SU-DHL-6 (cell line): ENCODE data around the gene ACAT2.
"Not testable (repeated sequence)": the region's sequence is repeated elsewhere in the genome, so short reads cannot be mapped to it uniquely, and the experiment has no call there.

Experiments
- H2AFZ ChIP-seq: fragments of 200-600 bp; sonication (generic); 2 replicates; pipeline ENCODE4 v1.6.1; 2014; ENCODE audit warnings: low read depth, mild to moderate bottlenecking, moderate library complexity, mixed read lengths, antibody characterized with exemption, low read length; ENCODE audit not compliant: severe bottlenecking
- H3F3A ChIP-seq: fragments of 200-600 bp; shearing (Covaris generic); 2 replicates; pipeline ENCODE4 v1.6.0; 2016; ENCODE audit warnings: antibody characterized with exemption, mild to moderate bottlenecking; ENCODE audit not compliant: insufficient read depth
- H3K27ac ChIP-seq: fragments of 200-600 bp; sonication (generic); 2 replicates; pipeline ENCODE4 v1.5.1; 2016; ENCODE audit warnings: low read depth, mild to moderate bottlenecking, low read length, moderate library complexity, mixed read lengths
- H3K27me3 ChIP-seq: fragments of 200-600 bp; sonication (generic), shearing (Covaris generic); 2 replicates; pipeline ENCODE4 v1.6.0; 2014; ENCODE audit warnings: mild to moderate bottlenecking, low read length
- H3K36me3 ChIP-seq: fragments of 200-600 bp; sonication (generic); 2 replicates; pipeline ENCODE4 v1.6.1; 2014; ENCODE audit warnings: mild to moderate bottlenecking, low read length, mixed read lengths
- H3K4me2 ChIP-seq: fragments of 300-600, 200-600 bp; shearing (Covaris generic), sonication (generic); 2 replicates; pipeline ENCODE4 v1.6.0; 2014; ENCODE audit warnings: low read length, low read depth, mild to moderate bottlenecking; ENCODE audit not compliant: poor library complexity, severe bottlenecking
- H3K4me3 ChIP-seq: fragments of 200-600 bp; sonication (generic); 2 replicates; pipeline ENCODE4 v1.5.1; 2014; ENCODE audit warnings: antibody characterized with exemption, low read length, mild to moderate bottlenecking, mixed read lengths; ENCODE audit not compliant: insufficient read depth, poor library complexity, severe bottlenecking
- H3K79me2 ChIP-seq: fragments of 200-600 bp; sonication (generic); 2 replicates; pipeline ENCODE4 v1.6.1; 2014; ENCODE audit warnings: mild to moderate bottlenecking, low read length, moderate library complexity; ENCODE audit not compliant: insufficient read depth
- H3K9ac ChIP-seq: fragments of 200-600 bp; sonication (generic); 2 replicates; pipeline ENCODE4 v1.7.0; 2014; ENCODE audit warnings: mild to moderate bottlenecking, low read length
- H3K9me2 ChIP-seq: fragments of 200-600 bp; sonication (generic); replicated peaks from 2 replicates; pipeline ENCODE4 v1.6.1; 2014; ENCODE audit warnings: low read length; ENCODE audit not compliant: insufficient read depth
- H3K9me3 ChIP-seq: fragments of 200-600 bp; sonication (generic); 2 replicates; pipeline ENCODE4 v1.6.1; 2014; ENCODE audit warnings: low read length, mixed read lengths; ENCODE audit not compliant: insufficient read depth
- H4K20me1 ChIP-seq: fragments of 200-600 bp; sonication (generic); 2 replicates; pipeline ENCODE4 v1.6.1; 2014; ENCODE audit warnings: low read depth, mild to moderate bottlenecking, antibody characterized with exemption, low read length, moderate library complexity, mixed read lengths
- EZH2phosphoT487 ChIP-seq: fragments of 200-600 bp; sonication (generic), shearing (Covaris generic); conservative IDR thresholded peaks from 2 replicates; pipeline ENCODE4 v1.6.1; 2018; ENCODE audit warnings: mild to moderate bottlenecking, antibody characterized with exemption, low read length, moderate library complexity, mixed read lengths
- TF ChIP-seq, protein P1 (sequence below): fragments of 200-600 bp; sonication (generic); IDR thresholded peaks from one replicate; pipeline ENCODE4 v1.5.1; 2017; ENCODE audit warnings: antibody characterized with exemption, mild to moderate bottlenecking, low read length, moderate library complexity; ENCODE audit not compliant: insufficient read depth, poor library complexity, severe bottlenecking

Gene ACAT2

DNA sequence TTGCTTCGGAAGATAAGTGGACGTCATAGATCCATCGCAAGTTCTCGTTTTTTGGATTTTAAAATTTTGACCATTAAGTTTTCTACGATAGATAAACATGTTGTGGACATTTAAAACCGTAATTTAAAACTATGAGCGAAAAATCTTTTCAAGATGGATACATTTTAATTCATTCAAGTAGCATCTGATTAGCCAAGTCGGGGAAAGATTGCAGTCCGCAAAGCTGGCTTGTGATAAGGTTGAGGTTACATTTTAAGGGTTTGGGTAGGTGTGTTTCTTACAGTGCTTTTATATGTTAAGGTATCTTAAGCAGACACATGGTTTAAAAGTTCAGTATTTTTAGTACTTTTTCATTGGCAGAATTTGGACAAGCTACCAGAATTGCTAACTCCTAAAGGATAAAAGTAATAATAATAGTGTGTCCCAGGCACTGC, 33.3 kb upstream of the ACAT2 start:
- Histone ChIP-seq H3K9ac (peak overlapping the region; percentile 89), H3K4me2 (peak overlapping the region; percentile 95), H3F3A (peaks cover 3% of the 10 kb centered on the region; the same call in 1 of the 2 replicates), H3K79me2 (peaks cover 93% of the 10 kb centered on the region), H3K4me3 (peak overlapping the region; percentile 86), H2AFZ (no peak overlapping the region), H3K36me3 (peaks cover 27% of the 10 kb centered on the region; the same call in 1 of the 2 replicates), H3K27ac (peak overlapping the region; percentile 89), H4K20me1 (peaks cover 43% of the 10 kb centered on the region), H3K9me2 (no peaks in the 10 kb centered on the region), H3K27me3 (no peaks in the 10 kb centered on the region), H3K9me3 (no peaks in the 10 kb centered on the region)
- TF ChIP-seq, protein P1, sequence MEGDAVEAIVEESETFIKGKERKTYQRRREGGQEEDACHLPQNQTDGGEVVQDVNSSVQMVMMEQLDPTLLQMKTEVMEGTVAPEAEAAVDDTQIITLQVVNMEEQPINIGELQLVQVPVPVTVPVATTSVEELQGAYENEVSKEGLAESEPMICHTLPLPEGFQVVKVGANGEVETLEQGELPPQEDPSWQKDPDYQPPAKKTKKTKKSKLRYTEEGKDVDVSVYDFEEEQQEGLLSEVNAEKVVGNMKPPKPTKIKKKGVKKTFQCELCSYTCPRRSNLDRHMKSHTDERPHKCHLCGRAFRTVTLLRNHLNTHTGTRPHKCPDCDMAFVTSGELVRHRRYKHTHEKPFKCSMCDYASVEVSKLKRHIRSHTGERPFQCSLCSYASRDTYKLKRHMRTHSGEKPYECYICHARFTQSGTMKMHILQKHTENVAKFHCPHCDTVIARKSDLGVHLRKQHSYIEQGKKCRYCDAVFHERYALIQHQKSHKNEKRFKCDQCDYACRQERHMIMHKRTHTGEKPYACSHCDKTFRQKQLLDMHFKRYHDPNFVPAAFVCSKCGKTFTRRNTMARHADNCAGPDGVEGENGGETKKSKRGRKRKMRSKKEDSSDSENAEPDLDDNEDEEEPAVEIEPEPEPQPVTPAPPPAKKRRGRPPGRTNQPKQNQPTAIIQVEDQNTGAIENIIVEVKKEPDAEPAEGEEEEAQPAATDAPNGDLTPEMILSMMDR = no peak
- no peak for TF ChIP-seq EZH2phosphoT487

DNA sequence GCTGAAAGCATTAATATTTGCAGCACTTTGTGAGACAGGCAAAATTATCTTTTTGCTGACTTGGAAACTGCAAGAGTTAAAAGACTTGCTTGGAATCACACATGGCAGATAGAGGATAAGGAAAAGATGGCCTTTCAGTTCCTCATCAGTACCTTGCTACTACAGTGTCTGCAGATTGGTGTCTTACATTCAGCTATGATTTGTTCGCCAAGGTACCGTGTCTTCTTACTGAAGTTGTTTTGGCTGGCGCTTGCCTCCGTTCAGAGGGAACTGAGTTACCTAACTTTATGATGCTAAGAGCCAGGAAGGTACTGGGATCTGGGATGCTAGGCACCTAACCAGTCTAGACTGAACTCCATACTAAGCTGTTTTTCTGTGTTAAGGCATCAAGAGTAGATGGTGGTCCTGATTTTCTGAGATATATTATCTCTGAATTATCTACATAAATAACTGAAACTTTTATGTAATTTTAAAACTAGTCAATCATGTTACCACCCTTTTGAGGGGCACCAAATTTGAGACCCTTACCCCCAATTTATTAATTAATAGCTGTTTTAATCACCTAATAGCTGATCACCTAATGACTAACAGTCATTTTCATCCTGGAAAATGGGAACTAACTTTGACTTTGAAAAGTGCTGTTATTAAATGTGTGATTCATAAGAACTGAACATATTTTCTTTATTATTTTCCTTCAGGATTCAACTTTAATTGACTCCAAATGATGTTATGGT, 32.1 kb upstream of the ACAT2 start:
- Histone ChIP-seq H3K9me3 (no peaks in the 10 kb centered on the region), H3K36me3 (peaks cover 27% of the 10 kb centered on the region; the same call in 1 of the 2 replicates), H3K27me3 (no peaks in the 10 kb centered on the region), H3K9ac (peak overlapping the region; percentile 89), H3F3A (peaks cover 3% of the 10 kb centered on the region; the same call in 1 of the 2 replicates), H4K20me1 (peaks cover 46% of the 10 kb centered on the region), H2AFZ (no peak overlapping the region), H3K79me2 (peaks cover 93% of the 10 kb centered on the region), H3K9me2 (no peaks in the 10 kb centered on the region), H3K27ac (no peak overlapping the region; the same call in 1 of the 2 replicates), H3K4me3 (peak overlapping the region; percentile 86), H3K4me2 (peak overlapping the region; percentile 95)
- TF ChIP-seq, protein P1 = no peak
- TF ChIP-seq EZH2phosphoT487 = no peak

DNA sequence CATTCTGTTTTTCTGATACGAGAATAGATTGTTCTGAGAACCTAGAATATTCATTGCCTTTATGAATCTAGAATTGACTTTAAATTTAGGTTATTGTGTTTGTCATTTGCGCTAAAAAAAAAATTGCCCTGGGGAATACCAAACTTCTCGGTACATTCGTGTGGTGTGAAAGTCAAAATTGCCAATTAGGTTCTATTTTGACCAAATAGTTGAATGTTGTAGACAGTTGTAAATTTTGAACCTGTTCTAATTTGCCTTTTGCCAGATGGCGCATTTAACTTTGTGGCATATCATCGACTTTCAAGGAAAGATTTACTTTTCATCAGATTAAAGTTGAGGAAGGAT, 31.5 kb upstream of the ACAT2 start:
- Histone ChIP-seq H3K4me2 (peak overlapping the region; percentile 95), H4K20me1 (peaks cover 47% of the 10 kb centered on the region), H3F3A (peaks cover 3% of the 10 kb centered on the region; the same call in 1 of the 2 replicates), H2AFZ (no peak overlapping the region), H3K27me3 (no peaks in the 10 kb centered on the region), H3K9me2 (no peaks in the 10 kb centered on the region), H3K36me3 (peaks cover 27% of the 10 kb centered on the region; the same call in 1 of the 2 replicates), H3K4me3 (peak overlapping the region; percentile 86), H3K9me3 (no peaks in the 10 kb centered on the region), H3K27ac (no peak overlapping the region), H3K79me2 (peaks cover 93% of the 10 kb centered on the region), H3K9ac (peak overlapping the region; percentile 89)
- TF ChIP-seq, protein P1 = no peak
- TF ChIP-seq EZH2phosphoT487 = no peak

DNA sequence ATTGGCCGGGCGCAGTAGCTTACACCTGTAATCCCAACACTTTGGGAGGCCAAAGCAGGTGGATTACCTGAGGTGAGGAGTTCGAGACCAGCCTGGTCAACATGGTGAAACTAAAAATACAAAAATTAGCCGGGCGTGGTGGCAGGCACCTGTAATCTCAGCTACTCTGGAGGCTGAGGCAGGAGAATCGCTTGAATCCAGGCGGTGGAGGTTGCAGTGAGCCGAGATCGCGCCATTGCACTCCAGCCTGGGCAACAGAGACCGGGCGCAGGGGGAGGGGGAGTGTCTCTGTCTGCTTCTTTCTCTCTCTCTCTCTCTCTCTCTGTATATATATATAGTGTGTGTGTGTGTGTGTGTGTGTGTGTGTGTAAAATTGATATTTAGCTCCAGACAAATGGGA, 29.3 kb upstream of the ACAT2 start:
- Histone ChIP-seq H3K36me3 (peaks cover 37% of the 10 kb centered on the region), H4K20me1 (peaks cover 65% of the 10 kb centered on the region), H3F3A (peaks cover 13% of the 10 kb centered on the region; the same call in 1 of the 2 replicates), H3K4me2 (peak overlapping the region; percentile 34), H3K79me2 (peaks cover 100% of the 10 kb centered on the region)
- H2AFZ ChIP-seq, H3K9me3 ChIP-seq, H3K27ac ChIP-seq, H3K27me3 ChIP-seq, H3K9ac ChIP-seq, H3K4me3 ChIP-seq, H3K9me2 ChIP-seq: not testable (repeated sequence)

GRCh38 chr6:159733395-159733794, 28.4 kb upstream of the ACAT2 start:
- not testable (repeated sequence) for H2AFZ ChIP-seq, H3K4me3 ChIP-seq, H3K9me3 ChIP-seq, H3K9me2 ChIP-seq, H3K9ac ChIP-seq, H3K27ac ChIP-seq, H3K4me2 ChIP-seq, H3K27me3 ChIP-seq
- Histone ChIP-seq H4K20me1 (peaks cover 68% of the 10 kb centered on the region), H3F3A (peaks cover 13% of the 10 kb centered on the region; the same call in 1 of the 2 replicates), H3K79me2 (peaks cover 100% of the 10 kb centered on the region), H3K36me3 (peaks cover 41% of the 10 kb centered on the region)
